Activated naive CD4-positive, alpha-beta T cell treated with Interleukin-2 at 50 U/mL for 16 hours (primary cell): ENCODE measurements around the gene CD1D.
"Not testable (repeated sequence)": the region's sequence is repeated elsewhere in the genome, so short reads cannot be mapped to it uniquely, and the experiment has no call there.

Experiments used
- DNase-seq: peaks from one replicate; pipeline ENCODE4 v3.0.0-alpha.2; 2020

Gene CD1D

GRCh38 chr1:158180741-158181576 is at the start of gene CD1D:
TSS of gene CD1D (plus strand) at chr1:158180895. CDS start at chr1:158181102, 207 bp downstream.
- DNase-seq, result no peak

DNA sequence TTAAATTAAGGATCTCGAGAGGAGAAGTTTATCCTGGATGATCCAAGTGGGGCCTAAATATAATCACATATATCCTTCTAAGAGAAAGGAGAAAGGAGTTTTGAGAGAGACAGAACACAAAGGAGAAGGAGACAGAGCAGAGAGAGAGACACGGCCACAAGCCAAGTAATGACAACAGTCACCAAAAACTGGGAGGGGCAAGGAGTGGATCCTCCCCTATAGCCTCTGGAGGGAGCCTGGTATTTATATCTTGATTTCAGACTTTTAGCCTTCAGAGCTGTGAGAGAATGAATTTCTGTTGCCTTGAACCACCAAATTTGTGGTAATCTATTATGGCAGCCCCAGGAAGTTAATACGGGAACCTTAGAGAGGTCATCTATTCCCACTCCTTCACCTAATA is 49.5 kb upstream of the CD1D start:
- no peak for DNase-seq

GRCh38 chr1:158140764-158141192 is 39.9 kb upstream of the CD1D start:
- no peak for DNase-seq

DNA sequence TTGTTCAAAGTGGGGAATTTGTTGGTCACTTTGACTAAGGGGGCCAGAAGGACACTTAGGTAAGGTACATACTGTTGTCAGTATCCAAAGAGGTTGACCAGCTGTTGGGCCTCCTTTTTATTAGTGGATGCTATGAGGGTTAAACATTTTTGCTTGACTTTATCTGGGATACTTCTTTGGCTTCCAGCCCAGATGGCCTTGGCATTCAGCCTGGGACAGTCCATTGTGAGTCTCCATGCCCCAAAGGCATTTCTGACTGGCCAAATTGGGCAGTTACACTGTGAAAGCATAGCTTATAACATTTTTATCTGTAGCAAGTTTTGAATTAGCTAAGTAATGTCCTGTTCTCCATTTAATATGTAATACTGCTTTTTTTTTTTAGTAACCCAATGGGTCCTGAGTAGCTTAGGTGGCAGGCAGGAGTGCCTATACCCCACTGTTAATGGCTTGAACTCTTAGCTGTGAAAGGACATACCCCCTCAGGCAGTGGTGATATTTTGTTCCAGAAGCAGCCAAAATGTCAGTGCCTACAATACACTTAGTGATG is 35.4 kb upstream of the CD1D start:
- DNase-seq, result no peak

DNA sequence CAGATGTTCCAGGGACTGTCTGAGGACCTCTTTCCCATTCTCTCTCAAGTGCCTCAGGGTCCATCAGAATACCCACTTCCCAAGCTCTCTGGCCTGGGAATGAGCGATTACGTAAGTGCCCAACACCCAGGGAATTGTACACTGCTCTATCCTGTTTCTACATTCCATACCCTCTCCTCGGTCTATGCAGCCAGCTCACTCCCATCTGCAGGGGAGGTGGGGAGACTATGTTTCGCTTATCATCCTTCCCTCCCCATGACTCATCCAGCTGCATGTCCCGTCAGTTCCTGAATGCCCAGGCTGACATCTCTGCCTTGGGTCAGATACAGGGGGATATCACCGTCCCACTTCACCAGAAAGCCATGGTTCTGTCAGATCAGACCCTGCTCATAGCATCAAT is 34.5 kb upstream of the CD1D start:
- DNase-seq, result no peak

GRCh38 chr1:158146739-158147138 is 34.0 kb upstream of the CD1D start:
- DNase-seq, result no peak

DNA sequence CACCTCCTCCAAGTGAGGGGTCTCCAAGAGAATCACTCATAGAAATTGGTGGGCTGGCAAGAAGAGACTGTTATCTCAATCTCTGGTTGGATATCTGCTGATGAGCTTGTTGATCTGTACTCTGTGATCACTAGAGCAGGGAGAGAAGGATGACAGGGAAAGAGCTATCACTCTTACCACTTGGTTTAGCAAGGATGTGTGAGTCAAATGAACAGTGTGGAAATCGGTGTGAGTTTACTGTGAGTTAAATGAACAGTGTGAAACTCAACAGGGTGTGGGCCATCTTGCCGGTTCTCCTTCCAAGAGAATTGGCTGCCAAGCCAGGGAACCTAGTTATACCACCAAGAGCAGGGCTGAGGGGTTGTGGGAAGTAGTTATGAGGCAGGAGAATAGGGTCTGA is 33.3 kb upstream of the CD1D start:
- DNase-seq, result no peak

DNA sequence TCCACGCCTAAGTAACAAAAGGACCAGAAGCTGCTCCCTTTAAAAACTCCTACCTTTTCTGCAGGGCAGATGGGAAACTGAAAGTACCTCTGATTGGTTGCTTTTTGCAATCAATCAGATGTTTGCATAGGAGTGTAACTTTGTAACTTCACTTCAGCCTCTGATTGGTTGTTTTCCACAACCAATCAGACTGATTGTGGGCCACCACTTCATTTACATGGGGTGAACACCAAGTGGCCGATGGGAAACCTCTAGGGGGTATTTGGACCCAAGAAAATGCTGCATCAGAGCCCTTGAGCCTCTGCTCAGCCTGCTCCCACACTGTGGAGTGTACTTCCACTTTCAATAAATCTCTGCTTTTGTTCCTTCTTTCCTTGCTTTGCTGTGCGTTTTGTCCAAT is 32.8 kb upstream of the CD1D start:
- no peak for DNase-seq

GRCh38 chr1:158148468-158148867 is 32.2 kb upstream of the CD1D start:
- DNase-seq, result no peak

GRCh38 chr1:158149175-158149574 is 31.5 kb upstream of the CD1D start:
- no peak for DNase-seq

GRCh38 chr1:158149577-158150269 is 31.0 kb upstream of the CD1D start:
- peak; percentile 75 for DNase-seq

GRCh38 chr1:158150523-158150922 is 30.2 kb upstream of the CD1D start:
- DNase-seq, result no peak

GRCh38 chr1:158153179-158153578 is 27.5 kb upstream of the CD1D start:
- DNase-seq, result no peak

- no peak for DNase-seq
Observed at GRCh38 chr1:158153746-158154444, 26.8 kb upstream of the CD1D start.

- DNase-seq, result no peak
Observed at GRCh38 chr1:158154501-158154900, 26.2 kb upstream of the CD1D start.

- DNase-seq, result no peak
Observed at GRCh38 chr1:158155673-158156072, 25.0 kb upstream of the CD1D start.

DNA sequence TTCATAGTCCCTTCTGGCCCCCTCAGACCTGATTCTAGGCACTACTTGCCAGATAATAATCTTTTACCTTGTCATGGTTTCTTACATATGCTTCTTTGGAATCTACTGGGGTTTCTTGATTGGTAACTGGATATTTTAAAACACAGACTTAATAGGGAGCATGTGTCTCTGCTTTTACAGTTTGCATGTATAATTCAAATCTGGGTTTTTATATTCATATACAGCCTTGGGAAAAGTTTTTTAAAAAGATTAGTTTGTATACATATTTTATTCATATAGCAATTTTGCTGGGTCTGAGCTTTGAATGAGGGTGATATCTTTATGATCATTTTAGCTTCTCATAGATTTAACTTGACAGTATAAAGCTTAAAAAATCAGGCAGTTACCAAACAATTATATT is 21.1 kb upstream of the CD1D start:
- no peak for DNase-seq

DNA sequence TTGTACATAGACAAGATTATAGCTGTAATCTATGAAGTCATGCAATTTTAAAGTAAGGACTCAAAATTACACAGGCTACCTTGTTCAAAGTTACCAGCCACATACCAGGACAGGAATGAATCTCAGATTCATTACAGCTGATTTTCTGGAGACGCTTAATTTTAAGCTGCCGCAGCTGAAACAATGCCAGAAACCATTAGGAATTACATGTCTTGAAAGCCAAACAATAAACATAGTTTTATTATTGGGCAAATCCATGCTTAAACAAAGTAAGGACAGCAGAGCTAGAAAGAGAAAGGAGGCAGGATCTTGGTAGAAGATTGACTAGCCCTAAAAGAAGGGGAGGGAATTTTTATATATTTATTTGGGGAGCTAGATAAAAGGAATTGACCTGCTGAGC is 19.2 kb upstream of the CD1D start:
- DNase-seq, result no peak

DNA sequence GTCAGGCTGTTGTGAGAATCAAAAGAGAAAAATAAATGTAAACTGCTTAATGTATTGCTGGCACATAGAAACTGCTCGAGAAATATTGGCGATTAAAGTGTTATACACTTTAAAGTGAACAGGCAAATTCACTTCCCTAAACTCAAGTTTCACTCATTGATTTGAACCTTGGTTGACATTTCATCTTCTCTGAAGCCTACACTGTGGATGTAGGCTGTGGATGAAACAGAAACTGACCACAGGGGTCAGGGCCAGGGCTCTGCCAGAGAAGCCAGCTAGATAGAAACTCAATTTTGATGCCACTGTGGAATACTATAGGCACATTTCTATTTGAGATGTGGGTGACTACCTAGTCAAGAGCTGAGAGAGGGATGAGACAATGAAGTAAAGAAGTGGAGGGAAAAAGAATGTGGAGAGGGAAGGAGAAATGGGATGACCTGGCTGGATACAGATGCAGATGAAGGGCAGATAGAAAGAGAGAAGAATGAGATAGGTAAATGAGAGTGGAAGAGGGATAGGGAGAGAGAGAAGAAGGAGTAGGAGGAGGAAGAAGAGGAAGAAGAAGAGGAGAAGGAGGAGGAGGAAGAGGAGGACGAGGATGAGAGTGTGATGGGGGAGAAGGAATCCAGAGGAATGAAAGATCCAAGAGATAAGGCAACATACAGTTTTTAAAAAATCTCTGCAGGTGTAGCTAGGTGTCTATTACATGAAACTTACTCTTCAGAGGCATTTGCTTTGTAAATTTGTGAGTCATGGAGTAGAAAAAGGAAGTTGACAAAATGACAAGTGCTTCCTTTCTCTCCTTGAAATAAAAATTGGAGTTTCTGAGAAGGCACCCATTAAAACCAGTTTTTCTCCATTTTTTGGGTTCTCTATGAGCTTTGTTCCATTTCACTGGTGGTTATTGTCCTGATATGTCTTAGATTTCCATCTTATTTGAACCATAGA is 17.4 kb upstream of the CD1D start:
- DNase-seq, result no peak

DNA sequence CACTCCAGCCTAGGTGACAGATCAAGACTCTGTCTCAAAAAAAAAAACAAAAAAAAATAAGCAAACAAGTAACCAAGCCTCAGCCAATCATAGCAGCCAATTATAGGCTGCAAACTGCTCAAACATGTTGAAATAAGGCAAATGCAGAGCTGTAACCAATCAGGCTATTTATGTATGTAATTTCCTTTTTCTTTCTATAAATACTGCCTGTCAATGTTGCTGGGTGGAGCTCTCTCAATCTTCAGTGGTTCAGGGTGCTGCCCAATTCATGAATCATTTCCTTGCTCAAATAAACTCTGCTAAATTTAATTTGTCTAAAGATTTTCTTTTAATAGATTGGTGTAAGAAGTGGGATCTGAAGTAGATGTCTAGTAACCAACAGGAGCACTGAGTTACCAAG is 11.6 kb upstream of the CD1D start:
- no peak for DNase-seq

DNA sequence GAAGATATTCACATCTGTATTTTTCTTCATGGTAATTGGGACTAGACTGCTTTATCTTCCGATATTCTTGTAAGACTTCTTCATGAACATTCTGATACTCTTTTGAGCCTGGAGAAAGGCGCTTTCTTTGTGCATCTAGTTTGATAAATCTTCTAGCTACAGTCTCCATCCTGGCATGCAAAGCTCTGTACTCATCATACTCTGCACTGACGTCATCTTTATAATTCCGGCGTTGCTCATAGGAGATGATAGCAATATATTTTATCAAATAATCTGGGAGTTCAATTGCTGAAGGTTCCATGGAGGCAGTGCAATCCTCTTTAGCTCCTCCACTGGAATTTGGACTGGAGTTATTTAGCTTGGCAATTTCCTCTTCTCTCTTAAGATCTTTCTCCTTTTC is 4.8 kb upstream of the CD1D start:
- not testable (repeated sequence) for DNase-seq

- no peak for DNase-seq
Observed at GRCh38 chr1:158176399-158176798, 4.3 kb upstream of the CD1D start.
